Memory B cell (primary cell): ENCODE data around the gene REV3L.

Experiments used
- ATAC-seq: fragments of 150-1000 bp; cut with Tn5 transposase; 2 replicates; pipeline ENCODE4 v1.10.0; 2021; ENCODE audit warnings: low read depth, mild to moderate bottlenecking, moderate library complexity
- DNase-seq, 2 donors: peaks; one replicate each; pipeline ENCODE4 v3.0.0; 2022; ENCODE audit warnings: low spot score in 2 of 2
- H3K27ac Mint-ChIP-seq: one replicate; pipeline ENCODE4 v1.8.0; 2022; ENCODE audit warnings: mild to moderate bottlenecking, moderate library complexity, mixed read lengths
- H3K27me3 Mint-ChIP-seq: one replicate; pipeline ENCODE4 v1.8.0; 2022; ENCODE audit warnings: mixed read lengths
- H3K36me3 Mint-ChIP-seq: one replicate; pipeline ENCODE4 v1.8.0; 2022; ENCODE audit warnings: mild to moderate bottlenecking, mixed read lengths
- H3K4me1 Mint-ChIP-seq: one replicate; pipeline ENCODE4 v1.8.0; 2022; ENCODE audit warnings: mixed read lengths
- H3K4me3 Mint-ChIP-seq: one replicate; pipeline ENCODE4 v1.8.0; 2022; ENCODE audit warnings: mild to moderate bottlenecking, moderate library complexity, mixed read lengths
- H3K9me3 Mint-ChIP-seq: one replicate; pipeline ENCODE4 v1.8.0; 2022; ENCODE audit warnings: mixed read lengths

REV3L gene

GRCh38 chr6:111470991-111471390 lies 12.0 kb downstream of the REV3L start:
- Mint-ChIP-seq H3K36me3 (no peaks in the 10 kb centered on the region), H3K9me3 (no peaks in the 10 kb centered on the region), H3K27ac (peak overlapping the region; percentile 21), H3K4me1 (peaks cover 20% of the 10 kb centered on the region), H3K27me3 (no peaks in the 10 kb centered on the region), H3K4me3 (no peak overlapping the region)
- ATAC-seq (no peak), DNase-seq (no peak)

GRCh38 chr6:111469543-111469942 lies 13.5 kb downstream of the REV3L start:
- peaks cover 20% of the 10 kb centered on the region for H3K4me1 Mint-ChIP-seq
- no peaks in the 10 kb centered on the region for H3K9me3 Mint-ChIP-seq
- DNase-seq (no peak), ATAC-seq (no peak)
- H3K27me3 Mint-ChIP-seq = no peaks in the 10 kb centered on the region
- H3K4me3 Mint-ChIP-seq = no peak overlapping the region
- H3K27ac Mint-ChIP-seq = peak overlapping the region; percentile 49
- H3K36me3 Mint-ChIP-seq = no peaks in the 10 kb centered on the region

DNA sequence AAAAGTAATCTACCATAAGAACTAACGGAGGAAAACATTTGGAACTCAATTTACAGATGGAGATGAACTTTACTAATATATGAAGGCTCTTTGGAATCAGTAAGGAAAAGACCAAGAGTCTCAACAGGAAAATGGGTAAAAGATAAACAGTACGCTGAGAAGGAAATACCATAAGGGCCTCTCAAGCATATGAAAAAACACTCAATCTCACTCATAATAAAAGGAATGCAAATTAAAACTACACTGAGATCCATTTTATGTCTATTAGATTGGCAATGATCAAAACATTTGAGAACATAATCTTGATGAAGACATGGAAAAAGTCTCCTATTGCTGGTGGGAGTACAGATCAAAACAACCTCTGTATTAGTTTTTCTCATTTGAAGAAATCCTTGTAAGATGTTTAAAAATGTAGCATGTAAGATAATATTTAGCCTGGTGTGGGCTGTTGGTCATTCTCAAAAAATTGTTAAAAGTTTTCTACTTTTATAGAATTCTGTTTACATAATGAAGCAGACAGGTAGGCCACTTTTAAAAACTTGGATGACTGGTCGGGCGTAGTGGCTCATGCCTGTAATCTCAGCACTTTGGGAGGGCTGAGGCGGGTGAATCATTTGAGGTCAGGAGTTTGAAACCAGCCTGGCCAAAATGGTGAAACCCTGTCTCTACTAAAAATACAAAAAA lies 14.5 kb downstream of the REV3L start:
- Mint-ChIP-seq H3K27ac (peak overlapping the region; percentile 49), H3K9me3 (no peaks in the 10 kb centered on the region), H3K36me3 (no peaks in the 10 kb centered on the region), H3K4me3 (no peak overlapping the region), H3K27me3 (no peaks in the 10 kb centered on the region), H3K4me1 (peaks cover 15% of the 10 kb centered on the region)
- ATAC-seq (no peak), DNase-seq (no peak)

GRCh38 chr6:111464184-111464583 lies 18.8 kb downstream of the REV3L start:
- no peaks in the 10 kb centered on the region for H3K27me3 Mint-ChIP-seq
- H3K27ac Mint-ChIP-seq = no peak overlapping the region
- H3K4me3 Mint-ChIP-seq = no peak overlapping the region
- H3K36me3 Mint-ChIP-seq = peaks cover 11% of the 10 kb centered on the region
- H3K4me1 Mint-ChIP-seq = peaks cover 18% of the 10 kb centered on the region
- no peak for DNase-seq
- ATAC-seq = no peak
- H3K9me3 Mint-ChIP-seq = peaks cover 3% of the 10 kb centered on the region

GRCh38 chr6:111462770-111463391 lies 20.1 kb downstream of the REV3L start:
- Mint-ChIP-seq H3K36me3 (peaks cover 24% of the 10 kb centered on the region), H3K27me3 (no peaks in the 10 kb centered on the region), H3K27ac (peak overlapping the region; percentile 48), H3K4me1 (peaks cover 17% of the 10 kb centered on the region), H3K9me3 (peaks cover 7% of the 10 kb centered on the region), H3K4me3 (no peak overlapping the region)
- no peak for ATAC-seq
- DNase-seq = no peak

DNA sequence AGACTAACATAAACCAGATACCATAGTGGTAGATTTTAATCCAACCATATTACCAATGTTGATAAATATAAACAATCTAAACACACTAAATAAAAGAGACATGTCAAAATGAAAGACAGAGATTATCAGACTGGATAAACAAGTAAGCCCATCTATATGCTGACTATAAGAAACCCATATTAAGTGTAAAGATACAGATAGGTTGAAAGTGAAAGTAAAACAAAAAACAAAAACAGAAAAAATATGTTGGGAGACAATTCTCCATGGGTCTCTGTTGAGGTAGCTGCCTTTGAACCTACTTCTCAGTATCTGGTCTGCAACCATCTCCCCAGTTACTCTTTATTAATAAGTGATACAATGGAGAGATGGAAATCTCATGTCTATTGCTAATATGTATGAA lies 21.2 kb downstream of the REV3L start:
- peaks cover 16% of the 10 kb centered on the region for H3K4me1 Mint-ChIP-seq
- DNase-seq = no peak
- H3K27ac Mint-ChIP-seq = peak overlapping the region; percentile 48
- peaks cover 10% of the 10 kb centered on the region for H3K9me3 Mint-ChIP-seq
- H3K4me3 Mint-ChIP-seq = peak overlapping the region; percentile 32
- ATAC-seq = peak; percentile 65
- H3K27me3 Mint-ChIP-seq = no peaks in the 10 kb centered on the region
- H3K36me3 Mint-ChIP-seq = peaks cover 29% of the 10 kb centered on the region

- Mint-ChIP-seq H3K27ac (no peak overlapping the region), H3K9me3 (peaks cover 10% of the 10 kb centered on the region), H3K27me3 (no peaks in the 10 kb centered on the region), H3K4me3 (no peak overlapping the region), H3K4me1 (peaks cover 20% of the 10 kb centered on the region), H3K36me3 (peaks cover 35% of the 10 kb centered on the region)
- DNase-seq = no peak
- no peak for ATAC-seq
Observed at GRCh38 chr6:111458670-111459232, 24.3 kb downstream of the REV3L start.

GRCh38 chr6:111456208-111456607 lies 26.8 kb downstream of the REV3L start:
- Mint-ChIP-seq H3K4me1 (peaks cover 19% of the 10 kb centered on the region), H3K27ac (no peak overlapping the region), H3K27me3 (no peaks in the 10 kb centered on the region), H3K9me3 (peaks cover 10% of the 10 kb centered on the region), H3K4me3 (no peak overlapping the region), H3K36me3 (peaks cover 35% of the 10 kb centered on the region)
- DNase-seq (no peak), ATAC-seq (no peak)

- H3K36me3 Mint-ChIP-seq = peaks cover 12% of the 10 kb centered on the region
- H3K27ac Mint-ChIP-seq = peak overlapping the region; percentile 6
- ATAC-seq (no peak), DNase-seq (no peak)
- H3K9me3 Mint-ChIP-seq = no peaks in the 10 kb centered on the region
- no peak overlapping the region for H3K4me3 Mint-ChIP-seq
- no peaks in the 10 kb centered on the region for H3K27me3 Mint-ChIP-seq
- H3K4me1 Mint-ChIP-seq = peaks cover 18% of the 10 kb centered on the region
Observed at GRCh38 chr6:111450636-111451035, 32.4 kb downstream of the REV3L start.

- Mint-ChIP-seq H3K27me3 (no peaks in the 10 kb centered on the region), H3K9me3 (no peaks in the 10 kb centered on the region), H3K36me3 (peaks cover 10% of the 10 kb centered on the region), H3K27ac (peak overlapping the region; percentile 6), H3K4me1 (peaks cover 19% of the 10 kb centered on the region), H3K4me3 (no peak overlapping the region)
- DNase-seq (no peak), ATAC-seq (no peak)
Observed at GRCh38 chr6:111450087-111450486, 32.9 kb downstream of the REV3L start.

DNA sequence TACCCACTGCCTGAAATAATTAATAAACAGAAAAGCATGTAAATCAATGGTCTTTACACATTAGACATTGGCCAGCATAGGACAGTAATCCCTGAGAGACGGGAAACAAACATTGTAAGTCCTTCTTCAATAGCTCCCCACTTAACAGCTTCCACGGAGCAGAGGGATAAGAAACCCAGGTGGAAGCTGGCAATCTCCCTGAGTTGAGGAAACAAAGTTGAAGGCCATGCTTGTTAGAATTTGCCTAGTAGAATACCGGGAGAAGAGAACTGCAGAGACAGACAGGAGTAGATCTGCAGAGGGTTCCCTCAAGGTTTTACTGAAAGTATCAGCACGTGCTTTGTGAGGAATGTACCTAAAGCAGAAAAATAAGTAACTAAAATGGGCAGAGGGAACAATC lies 33.9 kb downstream of the REV3L start:
- DNase-seq (no peak), ATAC-seq (no peak)
- Mint-ChIP-seq H3K4me3 (no peak overlapping the region), H3K4me1 (peaks cover 17% of the 10 kb centered on the region), H3K9me3 (no peaks in the 10 kb centered on the region), H3K27me3 (no peaks in the 10 kb centered on the region), H3K36me3 (peaks cover 7% of the 10 kb centered on the region), H3K27ac (no peak overlapping the region)

DNA sequence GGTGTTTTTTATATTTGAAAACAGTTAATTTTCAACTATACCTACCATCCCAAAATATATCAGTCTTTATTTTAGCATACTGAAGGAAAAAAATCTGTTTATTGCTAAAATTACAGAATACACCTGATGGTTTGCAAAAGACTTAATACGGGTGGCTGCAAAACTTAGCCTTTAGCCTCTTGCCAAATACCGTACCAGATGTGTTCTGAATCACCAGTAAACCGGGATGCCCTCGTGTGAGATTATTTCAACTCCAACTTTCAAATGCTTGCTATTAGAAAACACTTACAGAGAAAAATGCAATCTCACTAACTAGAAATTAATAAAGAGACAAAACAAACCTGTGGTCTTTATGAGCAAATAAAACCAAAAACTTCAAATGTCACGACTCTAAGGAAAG lies 36.0 kb downstream of the REV3L start:
- no peak for ATAC-seq
- Mint-ChIP-seq H3K4me3 (no peak overlapping the region), H3K27ac (no peak overlapping the region), H3K4me1 (peaks cover 24% of the 10 kb centered on the region), H3K9me3 (no peaks in the 10 kb centered on the region), H3K27me3 (no peaks in the 10 kb centered on the region), H3K36me3 (peaks cover 7% of the 10 kb centered on the region)
- DNase-seq = no peak

DNA sequence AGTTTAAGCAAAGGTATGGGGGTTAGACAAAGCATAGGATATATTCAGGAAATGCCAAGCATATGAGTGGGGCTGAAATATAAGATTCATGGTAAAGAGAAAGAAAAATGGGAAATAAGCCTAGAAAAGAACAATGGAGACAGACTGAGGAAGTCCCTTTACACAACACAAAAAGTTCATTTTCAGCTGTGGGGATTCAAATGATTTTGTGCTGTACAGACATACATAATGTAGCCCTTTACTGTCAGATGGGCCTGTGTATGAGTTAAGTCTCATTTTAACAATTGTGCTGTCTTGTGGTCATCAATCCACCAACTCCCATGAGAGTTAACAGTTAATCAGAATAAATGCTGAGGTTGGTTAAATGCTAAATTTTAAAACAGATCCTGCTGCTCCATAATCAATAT lies 37.2 kb downstream of the REV3L start:
- H3K27ac Mint-ChIP-seq = no peak overlapping the region
- H3K27me3 Mint-ChIP-seq = no peaks in the 10 kb centered on the region
- no peaks in the 10 kb centered on the region for H3K9me3 Mint-ChIP-seq
- H3K4me1 Mint-ChIP-seq = peaks cover 27% of the 10 kb centered on the region
- peaks cover 7% of the 10 kb centered on the region for H3K36me3 Mint-ChIP-seq
- no peak overlapping the region for H3K4me3 Mint-ChIP-seq
- DNase-seq = no peak
- no peak for ATAC-seq

GRCh38 chr6:111444794-111445193 lies 38.2 kb downstream of the REV3L start:
- no peak overlapping the region for H3K4me3 Mint-ChIP-seq
- no peak overlapping the region for H3K27ac Mint-ChIP-seq
- DNase-seq (no peak), ATAC-seq (no peak)
- peaks cover 26% of the 10 kb centered on the region for H3K4me1 Mint-ChIP-seq
- H3K9me3 Mint-ChIP-seq = no peaks in the 10 kb centered on the region
- H3K36me3 Mint-ChIP-seq = peaks cover 6% of the 10 kb centered on the region
- H3K27me3 Mint-ChIP-seq = no peaks in the 10 kb centered on the region
